H1 (cell line): ENCODE results near the gene LYZL4. TPM values are rescaled to one million over a fixed set of nuclear protein-coding genes. Genes with fewer than 3 reads are reported as not detected.

Experiments
- CTCF ChIA-PET: fragments of 300-600 bp; sonication (Branson Sonifier 250); formaldehyde crosslinking; loops from one replicate; lab custom pipeline; 2021; ENCODE audit not compliant: partially characterized antibody; lab: Charles Lee
- POLR2A ChIA-PET: fragments of 300-600 bp; sonication (Branson Sonifier 250); formaldehyde crosslinking; loops from one replicate; lab custom pipeline; 2021; ENCODE audit warnings: inconsistent platforms; ENCODE audit not compliant: partially characterized antibody; lab: Charles Lee
- DNase-seq, 2 experiments: peaks; one replicate each; pipeline versions ENCODE4 v3.0.0 to v3.0.0-alpha.2; 2010 to 2022; ENCODE audit warnings: low spot score in 2 of 2, low read depth in 1 of 2, mixed read lengths in 1 of 2
- FAIRE-seq: peaks from 2 replicates; lab custom pipeline; 2011; peaks lifted over from hg19 to GRCh38; lab: Jason Lieb, UNC
- H2AFZ ChIP-seq: 2 replicates; pipeline ENCODE4 v1.8.1; 2012; ENCODE audit warnings: low read length, inconsistent platforms
- H2AK5ac ChIP-seq: 2 replicates; pipeline ENCODE4 v1.6.1; 2013; ENCODE audit warnings: low read depth, low read length
- H2BK120ac ChIP-seq: replicated peaks from 2 replicates; pipeline ENCODE3; 2013; ENCODE audit warnings: low read depth, low read length, inconsistent platforms
- H2BK12ac ChIP-seq: 2 replicates; pipeline ENCODE4 v1.6.1; 2013; ENCODE audit warnings: low read depth, low read length
- H2BK15ac ChIP-seq: 2 replicates; pipeline ENCODE4 v1.6.1; 2013; ENCODE audit warnings: low read length
- H2BK20ac ChIP-seq: 2 replicates; pipeline ENCODE4 v1.6.1; 2013; ENCODE audit warnings: low read length
- H2BK5ac ChIP-seq: 2 replicates; pipeline ENCODE4 v1.6.1; 2013; ENCODE audit warnings: low read depth, low read length
- H3K14ac ChIP-seq: 2 replicates; pipeline ENCODE4 v1.6.1; 2013; ENCODE audit warnings: inconsistent platforms; ENCODE audit not compliant: insufficient read length
- H3K18ac ChIP-seq: 2 replicates; pipeline ENCODE4 v1.6.1; 2013; ENCODE audit warnings: low read length; ENCODE audit errors: extremely low read depth
- H3K23ac ChIP-seq: 2 replicates; pipeline ENCODE4 v1.6.1; 2013; ENCODE audit warnings: inconsistent platforms; ENCODE audit not compliant: insufficient read length
- H3K23me2 ChIP-seq: 2 replicates; pipeline ENCODE4 v1.6.1; 2013; ENCODE audit warnings: low read depth, low read length
- H3K27ac ChIP-seq: 2 replicates; pipeline ENCODE4 v1.6.1; 2011; ENCODE audit warnings: low read depth, low read length, inconsistent platforms
- H3K27me3 ChIP-seq, 4 experiments: replicated peaks in 1 of 4; 1 replicate in 1 of 4; 2 replicates in 3 of 4; pipeline versions ENCODE4 v1.6.1 to v1.8.1; 2011 to 2013; ENCODE audit warnings: low read length in 3 of 4, mild to moderate bottlenecking in 3 of 4, inconsistent platforms in 2 of 4, mixed read lengths in 2 of 4, moderate library complexity in 1 of 4; ENCODE audit not compliant: control insufficient read depth in 3 of 4, insufficient read depth in 3 of 4; ENCODE audit errors: extremely low read depth in 1 of 4
- H3K36me3 ChIP-seq, 4 experiments: 2 replicates each; pipeline versions ENCODE4 v1.6.1 to v1.8.1; 2011 to 2013; ENCODE audit warnings: mild to moderate bottlenecking in 4 of 4, low read length in 3 of 4, moderate library complexity in 2 of 4, control low read depth in 1 of 4, inconsistent platforms in 1 of 4; ENCODE audit not compliant: insufficient read depth in 4 of 4, control insufficient read depth in 2 of 4
- H3K4ac ChIP-seq: replicated peaks from 2 replicates; pipeline ENCODE3; 2013; ENCODE audit warnings: low read length, low read depth, mixed read lengths, inconsistent platforms; ENCODE audit not compliant: insufficient read length
- H3K4me1 ChIP-seq, 4 experiments: replicated peaks in 1 of 4; 1 replicate in 1 of 4; 2 replicates in 3 of 4; pipeline versions ENCODE4 v1.6.1 to v1.8.1; 2011 to 2013; ENCODE audit warnings: low read length in 3 of 4, inconsistent platforms in 2 of 4, mixed read lengths in 1 of 4; ENCODE audit not compliant: insufficient read depth in 4 of 4, control insufficient read depth in 3 of 4
- H3K4me2 ChIP-seq, 2 experiments: 2 replicates each; pipeline versions ENCODE4 v1.6.1 to v1.8.1; 2011 to 2013; ENCODE audit warnings: low read depth in 2 of 2, low read length in 2 of 2, control low read depth in 1 of 2, inconsistent platforms in 1 of 2, mild to moderate bottlenecking in 1 of 2; ENCODE audit not compliant: insufficient read depth in 1 of 2
- H3K4me3 ChIP-seq, 4 experiments: fragments of 200-600, 300-600 bp in 1 of 4; sonication (generic), shearing (Covaris generic), sonication (Bioruptor Twin) in 1 of 4; 2 replicates each; pipeline versions ENCODE4 v1.5.1 to v1.8.1; 2011 to 2016; ENCODE audit warnings: low read length in 4 of 4, low read depth in 3 of 4, control low read depth in 2 of 4, inconsistent platforms in 2 of 4, mild to moderate bottlenecking in 2 of 4, mixed read lengths in 1 of 4, moderate library complexity in 1 of 4; ENCODE audit not compliant: insufficient read depth in 2 of 4; ENCODE audit errors: extremely low read depth in 1 of 4
- H3K56ac ChIP-seq: replicated peaks from 2 replicates; pipeline ENCODE3; 2013; ENCODE audit warnings: low read depth, mild to moderate bottlenecking, mixed read lengths, low read length, inconsistent platforms; ENCODE audit not compliant: insufficient read length
- H3K79me1 ChIP-seq: 2 replicates; pipeline ENCODE4 v1.6.1; 2013; ENCODE audit warnings: low read depth, low read length, control low read depth
- H3K79me2 ChIP-seq, 2 experiments: 2 replicates each; pipeline versions ENCODE4 v1.6.1 to v1.8.1; 2012 to 2013; ENCODE audit warnings: low read length in 2 of 2, mild to moderate bottlenecking in 2 of 2, inconsistent platforms in 1 of 2; ENCODE audit not compliant: insufficient read depth in 2 of 2, control insufficient read depth in 1 of 2
- H3K9ac ChIP-seq, 4 experiments: replicated peaks in 1 of 4; 1 replicate in 1 of 4; 2 replicates in 3 of 4; pipeline versions ENCODE4 v1.6.1 to v1.8.1; 2011 to 2013; ENCODE audit warnings: low read depth in 3 of 4, low read length in 3 of 4, control low read depth in 2 of 4, mild to moderate bottlenecking in 2 of 4, moderate library complexity in 2 of 4, inconsistent platforms in 1 of 4; ENCODE audit errors: extremely low read depth in 1 of 4
- H3K9me3 ChIP-seq, 2 experiments: 2 replicates each; pipeline versions ENCODE4 v1.6.1 to v1.8.1; 2012 to 2013; ENCODE audit warnings: mild to moderate bottlenecking in 2 of 2, moderate library complexity in 2 of 2, control low read depth in 1 of 2, inconsistent platforms in 1 of 2, low read depth in 1 of 2, low read length in 1 of 2, mixed read lengths in 1 of 2; ENCODE audit not compliant: insufficient read depth in 2 of 2
- H4K20me1 ChIP-seq, 2 experiments: replicated peaks in 1 of 2; 2 replicates each; pipeline versions ENCODE3 to v1.8.1; 2011 to 2013; ENCODE audit warnings: inconsistent platforms in 2 of 2, low read length in 2 of 2, mild to moderate bottlenecking in 1 of 2; ENCODE audit not compliant: insufficient read depth in 2 of 2, control insufficient read depth in 1 of 2
- H4K5ac ChIP-seq: 2 replicates; pipeline ENCODE4 v1.6.1; 2013; ENCODE audit warnings: low read length, low read depth, mixed read lengths, inconsistent platforms; ENCODE audit not compliant: insufficient read length
- H4K8ac ChIP-seq: 2 replicates; pipeline ENCODE4 v1.8.0; 2013; ENCODE audit warnings: mild to moderate bottlenecking, moderate library complexity, low read length, inconsistent platforms; ENCODE audit not compliant: insufficient read depth; ENCODE audit errors: extremely low read depth
- H4K91ac ChIP-seq: replicated peaks from 2 replicates; pipeline ENCODE3; 2013; ENCODE audit warnings: low read length, mixed read lengths, inconsistent platforms; ENCODE audit not compliant: insufficient read length
- CTCF ChIP-seq, 3 experiments: IDR thresholded peaks; 1 replicate in 2 of 3; 2 replicates in 1 of 3; pipeline versions ENCODE4 v1.5.1 to v1.6.1; 2011; ENCODE audit warnings: low read length in 3 of 3, mild to moderate bottlenecking in 3 of 3, inconsistent platforms in 2 of 3, low read depth in 1 of 3, moderate library complexity in 1 of 3; ENCODE audit not compliant: insufficient read depth in 1 of 3; ENCODE audit errors: control extremely low read depth in 1 of 3
- EGR1 ChIP-seq: IDR thresholded peaks from 2 replicates; pipeline ENCODE4 v1.6.1; 2011; ENCODE audit warnings: low read depth, low read length, borderline replicate concordance
- FOSL1 ChIP-seq: IDR thresholded peaks from 2 replicates; pipeline ENCODE4 v1.6.1; 2011; ENCODE audit warnings: mild to moderate bottlenecking, low read depth, low read length, moderate library complexity; ENCODE audit not compliant: insufficient read depth
- POLR2AphosphoS5 ChIP-seq: IDR thresholded peaks from 2 replicates; pipeline ENCODE4 v1.6.1; 2011; ENCODE audit warnings: low read depth, low read length
- WGBS, 2 experiments: shearing (Covaris generic) in 1 of 2; methylation state at CpG; one replicate each; pipeline versions ENCODE4 v1.1.6 to v1.1.7; 2013 to 2015; ENCODE audit warnings: low lambda C conversion rate in 2 of 2, mixed read lengths in 2 of 2, inconsistent platforms in 1 of 2, low coverage in 1 of 2, missing lambda C conversion rate in 1 of 2; ENCODE audit not compliant: insufficient replicate concordance in 2 of 2, insufficient coverage in 1 of 2, insufficient read length in 1 of 2; ENCODE audit errors: extremely low coverage in 1 of 2, missing lambda C conversion rate in 1 of 2; 5-methylcytosine and 5-hydroxymethylcytosine counted together
- polyA plus RNA-seq, 7 experiments: library from polyadenylated mRNA; depleted of rRNA in 3 of 7; stranded (reverse) in 5 of 7; unstranded in 2 of 7; fragments of >200 nt in 5 of 7; fragments of 200-250 nt in 2 of 7; gene quantifications; 1 replicate in 5 of 7; 2 replicates in 1 of 7; 4 replicates in 1 of 7; pipeline versions ENCODE4 v1.2.1 to v1.2.3, GENCODE V29; 2011 to 2013; ENCODE audit warnings: missing spikeins in 2 of 7, mixed read lengths in 2 of 7
- total RNA-seq: library from RNA; stranded (reverse); fragmentation: NEBNext Ultra II Directional; extraction: Animal tissue kit (Norgen Biotek cat#: 25700); gene quantifications from 2 replicates; pipeline ENCODE4 v1.2.1, GENCODE V29; 2021

Gene LYZL4
- total and polyA plus RNA-seq, 2 of the 8 experiments (the other 6 are each of a cell fraction or from before 2014, with no cell fraction given), result not detected

- Histone ChIP-seq H2AFZ (no peak overlapping the region), H3K56ac (no peak overlapping the region), H4K91ac (no peak overlapping the region), H2BK15ac (no peak overlapping the region), H2AK5ac (no peak overlapping the region), H2BK120ac (no peak overlapping the region), H3K36me3 (no peaks in the 10 kb centered on the region), H3K14ac (no peak overlapping the region), H3K9ac (no peak overlapping the region), H3K4ac (no peak overlapping the region), H3K23me2 (no peaks in the 10 kb centered on the region; the same call in 1 of the 2 replicates), H4K20me1 (no peaks in the 10 kb centered on the region), H2BK12ac (no peak overlapping the region), H3K27me3 (no peaks in the 10 kb centered on the region), H3K79me1 (no peaks in the 10 kb centered on the region), H3K18ac (no peak overlapping the region), H3K4me1 (no peaks in the 10 kb centered on the region), H2BK20ac (no peak overlapping the region), H2BK5ac (no peak overlapping the region), H3K4me2 (no peak overlapping the region), H4K8ac (no peak overlapping the region), H3K9me3 (no peaks in the 10 kb centered on the region), H3K23ac (no peak overlapping the region), H4K5ac (no peak overlapping the region), H3K27ac (no peak overlapping the region), H3K4me3 (no peak overlapping the region), H3K79me2 (no peaks in the 10 kb centered on the region)
- FAIRE-seq (no peak), DNase-seq (no peak)
- ChIA-PET POLR2A (no interaction called here), CTCF (interaction anchor here (0.6 to 1.2 kb wide), 3 partner anchors 15 to 294 kb away, joined by 3 to 4 read pairs (median 3); no protein-coding TSS in a partner anchor)
- WGBS, 2 experiments, result 95% methylated on average over 1 of the region's 1 CpG; no CpG with 5 or more reads in 1 of the 2 experiments
- TF ChIP-seq FOSL1 (no peak), EGR1 (no peak), POLR2AphosphoS5 (no peak), CTCF (IDR thresholded peaks at IDR 0.05; ENCODE audit: control extremely low read depth in 1 of 3, insufficient read depth in 1 of 3, low read depth in 1 of 3, low read length in 3 of 3) (no peak)
Observed at GRCh38 chr3:42419563-42419962, 9.2 kb upstream of the LYZL4 start.
